ENCODE measurements around the gene OR1M1. TPM values are rescaled to one million over a fixed set of nuclear protein-coding genes. Genes with fewer than 3 reads are reported as not detected.

OR1M1 gene
- total and polyA plus RNA-seq, 11 donors: not detected

GRCh38 chr19:9128171-9128570 is 41.3 kb downstream of the OR1M1 start:
- Histone ChIP-seq H3K36me3 (no peaks in the 10 kb centered on the region), H3K27me3 (peaks cover 0 to 27% (median 6%) of the 10 kb centered on the region in 9 donors), H3K9me3 (no peaks in the 10 kb centered on the region), H3K27ac (no peak overlapping the region), H3K4me1 (no peaks in the 10 kb centered on the region), H3K4me3 (no peak overlapping the region)
- intact Hi-C loops (cut with DNase I): no loop called here
- DNase-seq: no peak
- ATAC-seq: no peak
- WGBS, 4 donors: 52 to 69% (median 61%) methylated on average over 3 of the region's 3 CpGs
- TF ChIP-seq CTCF (IDR thresholded peaks at IDR 0.05): no peak
- TF ChIP-seq POLR2A (IDR thresholded peaks at IDR 0.05): no peak

GRCh38 chr19:9130965-9131364 is 44.1 kb downstream of the OR1M1 start:
- H3K4me1 ChIP-seq: no peaks in the 10 kb centered on the region
- H3K36me3 ChIP-seq: no peaks in the 10 kb centered on the region
- no peak for DNase-seq
- intact Hi-C loops (cut with DNase I): loop anchor here in 3 of 10 donors (10.0 kb wide), 2 partner anchors 304 to 664 kb away; partner anchors contain the start of gene ZNF266 (in 1 of the 3)
- 32 to 54% (median 42%) methylated on average over 1 of the region's 1 CpG for WGBS, 4 donors
- H3K27me3 ChIP-seq: peaks cover 0 to 24% (median 6%) of the 10 kb centered on the region in 9 donors
- TF ChIP-seq POLR2A (IDR thresholded peaks at IDR 0.05): no peak
- no peak for TF ChIP-seq CTCF (IDR thresholded peaks at IDR 0.05)
- no peak for ATAC-seq
- no peak overlapping the region for H3K4me3 ChIP-seq
- no peaks in the 10 kb centered on the region for H3K9me3 ChIP-seq
- no peak overlapping the region for H3K27ac ChIP-seq

GRCh38 chr19:9132422-9132821 is 45.6 kb downstream of the OR1M1 start:
- WGBS, 4 donors: 53 to 62% (median 58%) methylated on average over 5 of the region's 5 CpGs
- no peak for ATAC-seq
- no peak for DNase-seq
- no peak overlapping the region for H3K4me3 ChIP-seq
- H3K36me3 ChIP-seq: no peaks in the 10 kb centered on the region
- intact Hi-C loops (cut with DNase I): loop anchor here in 3 of 10 donors (10.0 kb wide), 2 partner anchors 302 to 662 kb away; partner anchors contain the start of gene ZNF266 (in 1 of the 3)
- H3K9me3 ChIP-seq: no peaks in the 10 kb centered on the region
- TF ChIP-seq POLR2A (IDR thresholded peaks at IDR 0.05): no peak
- H3K4me1 ChIP-seq: peaks cover 0 to 6% (median 0%) of the 10 kb centered on the region in 12 donors
- H3K27ac ChIP-seq: no peak overlapping the region
- peaks cover 0 to 23% (median 6%) of the 10 kb centered on the region in 9 donors for H3K27me3 ChIP-seq

GRCh38 chr19:9139609-9140158 is 52.8 kb downstream of the OR1M1 start:
- Histone ChIP-seq H3K4me3 (peak overlapping the region; percentile 62 to 96 (median 80)), H3K9me3 (peaks cover 0 to 9% (median 4%) of the 10 kb centered on the region in 12 donors), H3K4me1 (peaks cover 0 to 27% (median 15%) of the 10 kb centered on the region in 12 donors), H3K36me3 (peaks cover 0 to 3% (median 0%) of the 10 kb centered on the region in 9 donors), H3K27ac (peak overlapping the region in 10 of 12 donors; percentile 69 to 94 (median 84)), H3K27me3 (peaks cover 0 to 3% (median 0%) of the 10 kb centered on the region in 9 donors)
- WGBS, 4 donors: 25 to 29% (median 29%) methylated on average over 8 of the region's 8 CpGs
- ATAC-seq: peak in 2 of 4 donors; percentile 5 to 22
- intact Hi-C loops (cut with DNase I): loop anchor here in 6 of 10 donors (5.0 to 10.0 kb wide), 5 partner anchors 165 to 658 kb away; partner anchors contain the start of genes ZNF121 (in 1 of the 6), ZNF266 (in 1 of the 6) and ZNF699 (in 1 of the 6)
- no peak for TF ChIP-seq POLR2A (IDR thresholded peaks at IDR 0.05)
- TF ChIP-seq CTCF (IDR thresholded peaks at IDR 0.05): no peak
- DNase-seq: no peak

All from heart left ventricle (tissue), 16 donors.